Measurements from ENCODE around the gene CCL14. TPM values are rescaled to one million over a fixed set of nuclear protein-coding genes. Genes with fewer than 3 reads are reported as not detected.
"Not testable (repeated sequence)": the region's sequence is repeated elsewhere in the genome, so short reads cannot be mapped to it uniquely, and the experiment has no call there.

Gene CCL14
- total RNA-seq, 1 experiment from 2014 or later = not detected

- no peaks in the 10 kb centered on the region for H3K4me1 ChIP-seq (ENCODE audit: insufficient read depth, low read length)
- no peaks in the 10 kb centered on the region for H4K20me1 ChIP-seq (ENCODE audit: control insufficient read depth, insufficient read depth, insufficient read length)
- H3K79me2 ChIP-seq (ENCODE audit: insufficient read depth, low read length) = no peaks in the 10 kb centered on the region
- H3K56ac ChIP-seq (ENCODE audit: insufficient read length, low read depth, low read length) = no peak overlapping the region
- H4K5ac ChIP-seq (ENCODE audit: insufficient read length, low read depth, low read length) = no peak overlapping the region
- DNase-seq = no peak
- H3K27ac ChIP-seq (ENCODE audit: insufficient read length, low read depth, low read length) = no peak overlapping the region
- H2BK5ac ChIP-seq (ENCODE audit: insufficient read length, low read length) = no peak overlapping the region
- no peak overlapping the region for H2AFZ ChIP-seq (ENCODE audit: low read length)
- no peak overlapping the region for H4K91ac ChIP-seq (ENCODE audit: insufficient read length, low read depth, low read length)
- Mint-ChIP-seq H3K9me3 (no peaks in the 10 kb centered on the region; a peak in 1 of 5 replicates), H3K4me1 (no peaks in the 10 kb centered on the region), H3K27me3 (ENCODE audit: low read depth) (no peaks in the 10 kb centered on the region; the same call in 1 of the 2 replicates), H3K4me3 (no peak overlapping the region), H3K27ac (no peak overlapping the region), H3K36me3 (ENCODE audit: insufficient read depth in 1 of 3, low read depth in 3 of 3) (no peaks in the 10 kb centered on the region)
- no peaks in the 10 kb centered on the region for H3K79me1 ChIP-seq (ENCODE audit: insufficient read depth, low read depth, low read length, poor library complexity, severe bottlenecking)
- H3K23ac ChIP-seq (ENCODE audit: insufficient read length, low read depth, low read length) = no peak overlapping the region
- no peak overlapping the region for H2BK15ac ChIP-seq (ENCODE audit: low read depth, low read length)
- TF ChIP-seq CTCF (conservative IDR thresholded peaks at IDR 0.05) = no peak
- H3K18ac ChIP-seq (ENCODE audit: insufficient read length, low read depth, low read length) = no peak overlapping the region
- H3K9me3 ChIP-seq (ENCODE audit: control insufficient read depth, low read depth, low read length) = no peaks in the 10 kb centered on the region
- no peak overlapping the region for H2BK12ac ChIP-seq (ENCODE audit: insufficient read length, low read depth, low read length)
- no peak overlapping the region for H4K8ac ChIP-seq (replicated peaks; ENCODE audit: insufficient read length, low read depth, low read length)
- no peak overlapping the region for H3K14ac ChIP-seq (ENCODE audit: insufficient read depth, low read length)
- no peak overlapping the region for H3T11ph ChIP-seq (ENCODE audit: low read length)
- H3K4ac ChIP-seq (ENCODE audit: low read depth, low read length) = no peak overlapping the region
- no peak overlapping the region for H3K4me2 ChIP-seq (ENCODE audit: insufficient read depth, insufficient read length, low read length)
- H3K23me2 ChIP-seq (ENCODE audit: insufficient read length, low read depth, low read length, poor library complexity, severe bottlenecking) = no peaks in the 10 kb centered on the region
- no peaks in the 10 kb centered on the region for H3K27me3 ChIP-seq (ENCODE audit: insufficient read depth, low read length)
- no peak overlapping the region for H2BK20ac ChIP-seq (ENCODE audit: low read depth, low read length, poor library complexity, severe bottlenecking)
- no peak overlapping the region for H2AK5ac ChIP-seq (ENCODE audit: insufficient read length, low read length)
- no CpG with 5 or more reads among the region's 9 CpGs for WGBS (ENCODE audit: extremely low coverage, insufficient read length, low lambda C conversion rate)
- H2BK120ac ChIP-seq (ENCODE audit: low read depth, low read length, poor library complexity, severe bottlenecking) = no peak overlapping the region
- H3K9ac ChIP-seq (ENCODE audit: extremely low read depth, insufficient read length, low read length) = no peak overlapping the region
These were observed 43.8 kb downstream of the CCL14 start for GRCh38 chr17:35942588-35943186.

- not testable (repeated sequence) for H3T11ph ChIP-seq (ENCODE audit: low read length); H3K18ac ChIP-seq (ENCODE audit: insufficient read length, low read depth, low read length); H3K4me1 ChIP-seq (ENCODE audit: insufficient read depth, low read length); DNase-seq; H3K36me3 Mint-ChIP-seq (ENCODE audit: insufficient read depth in 1 of 3, low read depth in 3 of 3); H3K4me1 Mint-ChIP-seq; H3K27ac ChIP-seq (ENCODE audit: insufficient read length, low read depth, low read length); H3K9me3 Mint-ChIP-seq; H3K4me3 Mint-ChIP-seq; H3K79me2 ChIP-seq (ENCODE audit: insufficient read depth, low read length); H2BK12ac ChIP-seq (ENCODE audit: insufficient read length, low read depth, low read length); H2BK15ac ChIP-seq (ENCODE audit: low read depth, low read length); H2AFZ ChIP-seq (ENCODE audit: low read length); H3K79me1 ChIP-seq (ENCODE audit: insufficient read depth, low read depth, low read length, poor library complexity, severe bottlenecking); H3K9me3 ChIP-seq (ENCODE audit: control insufficient read depth, low read depth, low read length); H2AK5ac ChIP-seq (ENCODE audit: insufficient read length, low read length); H3K23me2 ChIP-seq (ENCODE audit: insufficient read length, low read depth, low read length, poor library complexity, severe bottlenecking); H3K27me3 ChIP-seq (ENCODE audit: insufficient read depth, low read length); H3K4me2 ChIP-seq (ENCODE audit: insufficient read depth, insufficient read length, low read length); H2BK5ac ChIP-seq (ENCODE audit: insufficient read length, low read length); H3K4ac ChIP-seq (ENCODE audit: low read depth, low read length); H3K27me3 Mint-ChIP-seq (ENCODE audit: low read depth); H3K23ac ChIP-seq (ENCODE audit: insufficient read length, low read depth, low read length); H4K91ac ChIP-seq (ENCODE audit: insufficient read length, low read depth, low read length); H3K14ac ChIP-seq (ENCODE audit: insufficient read depth, low read length); H2BK20ac ChIP-seq (ENCODE audit: low read depth, low read length, poor library complexity, severe bottlenecking); H4K8ac ChIP-seq (replicated peaks; ENCODE audit: insufficient read length, low read depth, low read length); H2BK120ac ChIP-seq (ENCODE audit: low read depth, low read length, poor library complexity, severe bottlenecking); H4K20me1 ChIP-seq (ENCODE audit: control insufficient read depth, insufficient read depth, insufficient read length); H4K5ac ChIP-seq (ENCODE audit: insufficient read length, low read depth, low read length); H3K9ac ChIP-seq (ENCODE audit: extremely low read depth, insufficient read length, low read length); H3K56ac ChIP-seq (ENCODE audit: insufficient read length, low read depth, low read length); H3K27ac Mint-ChIP-seq
- no CpG with 5 or more reads among the region's 3 CpGs for WGBS (ENCODE audit: extremely low coverage, insufficient read length, low lambda C conversion rate)
These were observed 48.0 kb downstream of the CCL14 start for GRCh38 chr17:35938492-35938891.

Data from H9 (cell line).